Bronchial epithelial cell (primary cell): ENCODE measurements around the gene MYH3. TPM values are rescaled to one million over a fixed set of nuclear protein-coding genes. Genes with fewer than 3 reads are reported as not detected.

Experiments used
- DNase-seq: peaks from one replicate; pipeline ENCODE4 v3.0.0-alpha.2; 2010; ENCODE audit warnings: low read depth
- FAIRE-seq: peaks from 2 replicates; lab custom pipeline; 2011; peaks lifted over from hg19 to GRCh38; lab: Jason Lieb, UNC
- H3K27me3 ChIP-seq: 2 replicates; pipeline ENCODE4 v1.5.1; 2011; ENCODE audit warnings: low read length; ENCODE audit not compliant: control insufficient read depth, insufficient read depth
- H3K36me3 ChIP-seq: 2 replicates; pipeline ENCODE4 v1.5.1; 2011; ENCODE audit warnings: low read length; ENCODE audit not compliant: control insufficient read depth, insufficient read depth
- H3K4me3 ChIP-seq: 2 replicates; pipeline ENCODE4 v1.5.1; 2011; ENCODE audit warnings: mild to moderate bottlenecking, low read depth, low read length, control low read depth
- CTCF ChIP-seq: IDR thresholded peaks from 2 replicates; pipeline ENCODE4 v1.5.1; 2011; ENCODE audit warnings: mild to moderate bottlenecking, moderate library complexity, low read length, control low read depth, inconsistent platforms; ENCODE audit not compliant: insufficient read depth, severe bottlenecking
- total RNA-seq: library from RNA; depleted of rRNA; stranded (reverse); fragments of >200 nt; gene quantifications from 2 replicates; pipeline ENCODE4 v1.2.1, GENCODE V29; 2014

MYH3 gene
- total RNA-seq, 1 donor from 2014 or later = 1.1 TPM

- Histone ChIP-seq H3K4me3 (no peak overlapping the region), H3K27me3 (no peaks in the 10 kb centered on the region), H3K36me3 (peaks cover 1% of the 10 kb centered on the region)
- TF ChIP-seq CTCF = no peak
- FAIRE-seq = no peak
- DNase-seq = no peak
Measured at GRCh38 chr17:10674704-10675103, 17.6 kb upstream of the MYH3 start.

- H3K4me3 ChIP-seq = no peak overlapping the region
- H3K27me3 ChIP-seq = no peaks in the 10 kb centered on the region
- DNase-seq (no peak), FAIRE-seq (no peak)
- no peak for TF ChIP-seq CTCF
- peaks cover 1% of the 10 kb centered on the region for H3K36me3 ChIP-seq
Measured at GRCh38 chr17:10673312-10673711, 16.2 kb upstream of the MYH3 start.

- TF ChIP-seq CTCF = no peak
- FAIRE-seq = no peak
- no peaks in the 10 kb centered on the region for H3K36me3 ChIP-seq
- no peaks in the 10 kb centered on the region for H3K27me3 ChIP-seq
- DNase-seq = peak; percentile 4
- no peak overlapping the region for H3K4me3 ChIP-seq
Measured at GRCh38 chr17:10668775-10669174, 11.7 kb upstream of the MYH3 start.

GRCh38 chr17:10666906-10667305 is 9.8 kb upstream of the MYH3 start:
- Histone ChIP-seq H3K4me3 (no peak overlapping the region), H3K27me3 (no peaks in the 10 kb centered on the region), H3K36me3 (no peaks in the 10 kb centered on the region)
- FAIRE-seq = no peak
- DNase-seq = no peak
- no peak for TF ChIP-seq CTCF

GRCh38 chr17:10664571-10664970 is 7.5 kb upstream of the MYH3 start:
- FAIRE-seq (no peak), DNase-seq (no peak)
- Histone ChIP-seq H3K4me3 (no peak overlapping the region), H3K27me3 (no peaks in the 10 kb centered on the region), H3K36me3 (no peaks in the 10 kb centered on the region)
- TF ChIP-seq CTCF = no peak

- no peak overlapping the region for H3K4me3 ChIP-seq
- no peaks in the 10 kb centered on the region for H3K27me3 ChIP-seq
- DNase-seq (no peak), FAIRE-seq (no peak)
- no peaks in the 10 kb centered on the region for H3K36me3 ChIP-seq
- TF ChIP-seq CTCF = no peak
Measured at GRCh38 chr17:10663231-10663630, 6.1 kb upstream of the MYH3 start.
